Measurements from ENCODE around the gene MAP7D3.

DNA sequence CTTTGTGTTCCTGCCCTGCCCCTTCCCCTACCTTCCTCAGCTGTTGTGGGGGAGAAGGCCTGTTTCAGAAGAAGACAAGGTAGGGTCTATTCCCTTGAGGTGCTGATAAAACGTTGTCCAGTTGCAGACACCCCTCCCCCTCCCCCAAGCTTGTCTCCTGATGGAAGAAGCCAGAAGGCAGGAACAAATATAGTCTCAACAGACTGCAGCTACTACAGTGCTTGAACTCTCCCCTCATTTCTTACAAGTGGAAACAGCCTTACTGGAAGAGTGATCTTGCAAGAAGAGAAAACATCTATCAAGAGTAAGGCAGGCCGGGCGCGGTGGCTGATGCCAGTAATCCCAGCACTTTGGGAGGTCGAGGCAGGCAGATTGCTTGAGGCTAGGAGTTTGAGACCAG, 11.0 kb upstream of the MAP7D3 start:
- no peak for TF ChIP-seq SMC3 (IDR thresholded peaks at IDR 0.05; ENCODE audit: low read depth, low read length)
- TF ChIP-seq RCOR1 (IDR thresholded peaks at IDR 0.05; ENCODE audit: insufficient replicate concordance, low read length): no peak
- TF ChIP-seq, protein P1, sequence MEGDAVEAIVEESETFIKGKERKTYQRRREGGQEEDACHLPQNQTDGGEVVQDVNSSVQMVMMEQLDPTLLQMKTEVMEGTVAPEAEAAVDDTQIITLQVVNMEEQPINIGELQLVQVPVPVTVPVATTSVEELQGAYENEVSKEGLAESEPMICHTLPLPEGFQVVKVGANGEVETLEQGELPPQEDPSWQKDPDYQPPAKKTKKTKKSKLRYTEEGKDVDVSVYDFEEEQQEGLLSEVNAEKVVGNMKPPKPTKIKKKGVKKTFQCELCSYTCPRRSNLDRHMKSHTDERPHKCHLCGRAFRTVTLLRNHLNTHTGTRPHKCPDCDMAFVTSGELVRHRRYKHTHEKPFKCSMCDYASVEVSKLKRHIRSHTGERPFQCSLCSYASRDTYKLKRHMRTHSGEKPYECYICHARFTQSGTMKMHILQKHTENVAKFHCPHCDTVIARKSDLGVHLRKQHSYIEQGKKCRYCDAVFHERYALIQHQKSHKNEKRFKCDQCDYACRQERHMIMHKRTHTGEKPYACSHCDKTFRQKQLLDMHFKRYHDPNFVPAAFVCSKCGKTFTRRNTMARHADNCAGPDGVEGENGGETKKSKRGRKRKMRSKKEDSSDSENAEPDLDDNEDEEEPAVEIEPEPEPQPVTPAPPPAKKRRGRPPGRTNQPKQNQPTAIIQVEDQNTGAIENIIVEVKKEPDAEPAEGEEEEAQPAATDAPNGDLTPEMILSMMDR (conservative IDR thresholded peaks at IDR 0.05; ENCODE audit: low read depth, low read length): no peak
